GM19023 (cell line): ENCODE data around the gene SLC7A10.

ENCODE experiments used
- ATAC-seq: cut with Tn5 transposase; IDR thresholded peaks from one replicate; pipeline ENCODE4 v1.9.1; 2021; ENCODE audit warnings: mild to moderate bottlenecking, moderate library complexity; ENCODE audit not compliant: unreplicated experiment

Gene SLC7A10

GRCh38 chr19:33225458-33225926 lies at the start of gene SLC7A10:
TSS of gene SLC7A10 (minus strand) at chr19:33225850. CDS start at chr19:33225703, 147 bp downstream.
- no peak for ATAC-seq

- no peak for ATAC-seq
Observed at GRCh38 chr19:33274663-33275558, 49.3 kb upstream of the SLC7A10 start.

GRCh38 chr19:33273881-33274662 lies 48.4 kb upstream of the SLC7A10 start:
- no peak for ATAC-seq

GRCh38 chr19:33273065-33273736 lies 47.6 kb upstream of the SLC7A10 start:
- ATAC-seq: no peak

- ATAC-seq: no peak
Observed at GRCh38 chr19:33271246-33272021, 45.8 kb upstream of the SLC7A10 start.

- ATAC-seq: no peak
Observed at GRCh38 chr19:33270769-33271168, 45.1 kb upstream of the SLC7A10 start.

GRCh38 chr19:33269016-33269415 lies 43.4 kb upstream of the SLC7A10 start:
- ATAC-seq: no peak

- no peak for ATAC-seq
Observed at GRCh38 chr19:33268162-33268991, 42.7 kb upstream of the SLC7A10 start.

GRCh38 chr19:33267706-33268105 lies 42.1 kb upstream of the SLC7A10 start:
- no peak for ATAC-seq

GRCh38 chr19:33266974-33267484 lies 41.4 kb upstream of the SLC7A10 start:
- ATAC-seq: no peak

GRCh38 chr19:33264881-33265445 lies 39.3 kb upstream of the SLC7A10 start:
- ATAC-seq: no peak

GRCh38 chr19:33263325-33264023 lies 37.8 kb upstream of the SLC7A10 start:
- ATAC-seq: no peak

GRCh38 chr19:33261511-33262189 lies 36.0 kb upstream of the SLC7A10 start:
- ATAC-seq: no peak

- ATAC-seq: no peak
Observed at GRCh38 chr19:33260628-33261418, 35.2 kb upstream of the SLC7A10 start.

- no peak for ATAC-seq
Observed at GRCh38 chr19:33259539-33259938, 33.9 kb upstream of the SLC7A10 start.

- no peak for ATAC-seq
Observed at GRCh38 chr19:33257828-33258227, 32.2 kb upstream of the SLC7A10 start.

GRCh38 chr19:33256261-33256660 lies 30.6 kb upstream of the SLC7A10 start:
- ATAC-seq: no peak
